Small intestine (tissue), 7 donors: ENCODE results near the gene DCP1B. TPM values are rescaled to one million over a fixed set of nuclear protein-coding genes. Genes with fewer than 3 reads are reported as not detected.
A peak's percentile ranks its signal among the peaks of the same experiment; 100 is the strongest.

Source experiments
- DNase-seq, 2 donors: peaks; one replicate each; pipeline versions ENCODE4 v3.0.0 to v3.0.0-alpha.2; 2013
- FAIRE-seq: peaks from 2 replicates; lab custom pipeline; 2012; peaks lifted over from hg19 to GRCh38; lab: Jason Lieb, UNC
- H3K27ac ChIP-seq, 3 donors: one replicate each; pipeline ENCODE4 v1.5.1; 2013; ENCODE audit warnings: low read length in 2 of 3, mild to moderate bottlenecking in 2 of 3, control low read depth in 1 of 3, inconsistent platforms in 1 of 3, low read depth in 1 of 3, moderate library complexity in 1 of 3
- H3K27me3 ChIP-seq, 3 donors: one replicate each; pipeline ENCODE4 v1.6.1; 2013; ENCODE audit warnings: low read length in 3 of 3, inconsistent platforms in 1 of 3; ENCODE audit not compliant: control insufficient read depth in 3 of 3, insufficient read depth in 3 of 3
- H3K36me3 ChIP-seq, 3 donors: one replicate each; pipeline ENCODE4 v1.6.1; 2013; ENCODE audit warnings: low read length in 3 of 3, inconsistent platforms in 1 of 3, low read depth in 1 of 3, mild to moderate bottlenecking in 1 of 3, moderate library complexity in 1 of 3; ENCODE audit not compliant: control insufficient read depth in 3 of 3, insufficient read depth in 2 of 3
- H3K4me1 ChIP-seq, 3 donors: one replicate each; pipeline ENCODE4 v1.6.1; 2013; ENCODE audit warnings: low read length in 2 of 3, inconsistent platforms in 1 of 3, low read depth in 1 of 3, mild to moderate bottlenecking in 1 of 3, moderate library complexity in 1 of 3; ENCODE audit not compliant: control insufficient read depth in 3 of 3, insufficient read depth in 2 of 3
- H3K4me3 ChIP-seq, 3 donors: one replicate each; pipeline ENCODE4 v1.5.1; 2013; ENCODE audit warnings: low read length in 3 of 3, control low read depth in 1 of 3, inconsistent platforms in 1 of 3, low read depth in 1 of 3, mild to moderate bottlenecking in 1 of 3, moderate library complexity in 1 of 3
- H3K9me3 ChIP-seq, 2 donors: one replicate each; pipeline ENCODE4 v1.6.1; 2013; ENCODE audit warnings: low read depth in 1 of 2, low read length in 1 of 2; ENCODE audit not compliant: control insufficient read depth in 2 of 2, insufficient read depth in 1 of 2
- WGBS, 3 donors: extraction: QIAGEN DNeasy Blood & Tissue Kit; methylation state at CpG; one replicate each; pipeline ENCODE4 v1.1.7; 2013; 5-methylcytosine and 5-hydroxymethylcytosine counted together
- polyA plus RNA-seq, 4 donors: library from polyadenylated mRNA; stranded (reverse) in 3 of 4; unstranded in 1 of 4; fragments of 200-250 nt in 3 of 4; fragments of 120-200 nt in 1 of 4; gene quantifications; one replicate each; pipeline versions ENCODE4 v1.2.1 to v1.2.3, GENCODE V29; 2013
- donor health status: healthy with polysubstance abuse.
- donor health status: control.
- donor health status: control.
- donor health status: Bipolar disorder and iron deficiency.
- donor health status: healthy.

The DCP1B gene
- polyA plus RNA-seq, 4 donors, result 4.5 to 18.2 (median 7.9) TPM

GRCh38 chr12:1920971-1921370, 83.3 kb downstream of the DCP1B start:
- Histone ChIP-seq H3K4me1 (no peaks in the 10 kb centered on the region), H3K9me3 (no peaks in the 10 kb centered on the region), H3K36me3 (no peaks in the 10 kb centered on the region), H3K27me3 (no peaks in the 10 kb centered on the region), H3K4me3 (no peak overlapping the region), H3K27ac (no peak overlapping the region)
- FAIRE-seq, result no peak
- no peak for DNase-seq
- 64 to 84% (median 74%) methylated on average over 17 of the region's 17 CpGs for WGBS, 3 donors

GRCh38 chr12:1920436-1920835, 83.8 kb downstream of the DCP1B start:
- DNase-seq (no peak), FAIRE-seq (no peak)
- H3K36me3 ChIP-seq, result no peaks in the 10 kb centered on the region
- no peak overlapping the region for H3K27ac ChIP-seq
- 90 to 91% (median 91%) methylated on average over 13 of the region's 13 CpGs for WGBS, 3 donors
- no peak overlapping the region for H3K4me3 ChIP-seq
- no peaks in the 10 kb centered on the region for H3K4me1 ChIP-seq
- no peaks in the 10 kb centered on the region for H3K9me3 ChIP-seq
- no peaks in the 10 kb centered on the region for H3K27me3 ChIP-seq

- FAIRE-seq (no peak), DNase-seq (no peak)
- no peaks in the 10 kb centered on the region for H3K36me3 ChIP-seq
- H3K27ac ChIP-seq, result no peak overlapping the region
- H3K9me3 ChIP-seq, result no peaks in the 10 kb centered on the region
- H3K27me3 ChIP-seq, result no peaks in the 10 kb centered on the region
- no peaks in the 10 kb centered on the region for H3K4me1 ChIP-seq
- no peak overlapping the region for H3K4me3 ChIP-seq
- 91 to 93% (median 92%) methylated on average over 3 of the region's 3 CpGs for WGBS, 3 donors
Measured at GRCh38 chr12:1919763-1920162, 84.5 kb downstream of the DCP1B start.

GRCh38 chr12:1919284-1919683, 85.0 kb downstream of the DCP1B start:
- no peaks in the 10 kb centered on the region for H3K9me3 ChIP-seq
- H3K27ac ChIP-seq, result no peak overlapping the region
- no peak overlapping the region for H3K4me3 ChIP-seq
- WGBS, 3 donors, result 89 to 93% (median 91%) methylated on average over 5 of the region's 5 CpGs
- FAIRE-seq (no peak), DNase-seq (no peak)
- no peaks in the 10 kb centered on the region for H3K4me1 ChIP-seq
- no peaks in the 10 kb centered on the region for H3K27me3 ChIP-seq
- H3K36me3 ChIP-seq, result no peaks in the 10 kb centered on the region

GRCh38 chr12:1918884-1919236, 85.4 kb downstream of the DCP1B start:
- WGBS, 3 donors, result 45 to 68% (median 59%) methylated on average over 6 of the region's 6 CpGs
- H3K4me3 ChIP-seq, result no peak overlapping the region
- DNase-seq, result no peak
- H3K4me1 ChIP-seq, result no peaks in the 10 kb centered on the region
- no peaks in the 10 kb centered on the region for H3K27me3 ChIP-seq
- FAIRE-seq, result no peak
- H3K9me3 ChIP-seq, result no peaks in the 10 kb centered on the region
- no peaks in the 10 kb centered on the region for H3K36me3 ChIP-seq
- no peak overlapping the region for H3K27ac ChIP-seq

GRCh38 chr12:1918081-1918883, 86.0 kb downstream of the DCP1B start, which contains the start of gene CACNA2D4:
Gene CACNA2D4, minus strand, starts transcription at chr12:1918652. Its CDS starts 179 bp downstream, at chr12:1918473.
- H3K4me3 ChIP-seq, result peak within 1 kb of the TSS in 1 of 3 donors; percentile 9
- H3K27me3 ChIP-seq, result no peaks in the 10 kb centered on the region
- H3K27ac ChIP-seq, result peak within 1 kb of the TSS in 1 of 3 donors; percentile 72
- 71 to 79% (median 79%) methylated on average over 15 to 18 of the region's 18 CpGs for WGBS, 3 donors
- DNase-seq (no peak), FAIRE-seq (no peak)
- H3K9me3 ChIP-seq, result no peaks in the 10 kb centered on the region
- H3K4me1 ChIP-seq, result no peaks in the 10 kb centered on the region
- no peaks in the 10 kb centered on the region for H3K36me3 ChIP-seq

GRCh38 chr12:1917172-1918070, 86.8 kb downstream of the DCP1B start:
- peak overlapping the region in 1 of 3 donors; percentile 9 for H3K4me3 ChIP-seq
- FAIRE-seq (no peak), DNase-seq (no peak)
- no peaks in the 10 kb centered on the region for H3K4me1 ChIP-seq
- no peaks in the 10 kb centered on the region for H3K36me3 ChIP-seq
- H3K27ac ChIP-seq, result peak overlapping the region in 1 of 3 donors; percentile 72
- H3K9me3 ChIP-seq, result no peaks in the 10 kb centered on the region
- 73 to 83% (median 77%) methylated on average over 22 of the region's 22 CpGs for WGBS, 3 donors
- no peaks in the 10 kb centered on the region for H3K27me3 ChIP-seq

GRCh38 chr12:1916371-1917171, 87.7 kb downstream of the DCP1B start:
- FAIRE-seq (no peak), DNase-seq (no peak)
- H3K4me1 ChIP-seq, result no peaks in the 10 kb centered on the region
- H3K27ac ChIP-seq, result no peak overlapping the region
- no peaks in the 10 kb centered on the region for H3K27me3 ChIP-seq
- no peaks in the 10 kb centered on the region for H3K36me3 ChIP-seq
- WGBS, 3 donors, result 29 to 60% (median 44%) methylated on average over 18 of the region's 18 CpGs
- H3K4me3 ChIP-seq, result no peak overlapping the region
- no peaks in the 10 kb centered on the region for H3K9me3 ChIP-seq
